Tibial nerve (tissue), 3 donors: ENCODE measurements around the gene RAE1.

ENCODE experiments used
- POLR2A ChIP-seq, 2 donors: fragments of 450-650 bp; IDR thresholded peaks; one replicate each; pipeline ENCODE4 v1.6.1; 2017; ENCODE audit warnings: antibody characterized with exemption in 2 of 2, mild to moderate bottlenecking in 2 of 2, moderate library complexity in 2 of 2
- TF ChIP-seq, protein P1 (sequence below), 5 experiments: fragments of 200-600 bp in 3 of 5; fragments of 450-650 bp in 2 of 5; sonication (generic) in 3 of 5; IDR thresholded peaks; one replicate each; pipeline ENCODE4 v1.5.1; 2016 to 2019; ENCODE audit warnings: antibody characterized with exemption in 5 of 5, mild to moderate bottlenecking in 3 of 5, moderate library complexity in 2 of 5

DNA sequence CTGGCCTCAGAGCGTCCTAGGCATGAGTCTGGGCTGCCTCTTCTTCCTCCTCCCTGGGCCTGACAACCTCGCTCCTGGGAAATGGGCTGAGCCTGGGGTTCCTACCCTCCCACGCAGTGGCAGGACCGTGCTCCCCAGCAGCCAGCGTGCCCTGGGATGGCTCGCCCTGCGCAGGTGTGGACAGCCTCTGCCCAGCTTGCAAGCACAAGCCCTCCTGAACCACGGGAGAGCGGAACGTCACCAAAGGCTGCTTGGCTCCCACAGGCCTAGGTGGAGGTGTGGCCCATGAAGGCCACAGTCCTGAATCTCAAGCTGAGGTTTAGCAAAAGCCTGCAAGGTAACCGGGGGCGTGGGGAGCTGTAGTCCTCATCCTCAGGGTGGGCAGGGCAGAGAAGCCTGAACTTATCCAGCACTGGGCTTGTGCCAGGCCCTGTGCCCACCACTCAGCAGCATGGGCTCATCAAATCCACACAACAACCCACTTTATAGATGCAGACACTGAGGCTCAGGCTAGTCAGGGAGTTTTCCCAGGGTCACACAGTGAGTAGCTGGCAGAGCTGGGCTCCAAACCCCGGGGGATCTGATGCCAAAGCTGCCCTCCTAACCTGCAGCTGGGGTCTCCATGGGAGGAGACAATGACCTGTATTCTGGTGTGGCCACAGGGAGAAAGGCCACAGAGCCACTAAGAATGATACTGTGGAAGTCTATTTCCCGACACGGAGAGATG is 65.4 kb downstream of the RAE1 start:
- no peak for TF ChIP-seq POLR2A (IDR thresholded peaks at IDR 0.05)
- TF ChIP-seq, protein P1, sequence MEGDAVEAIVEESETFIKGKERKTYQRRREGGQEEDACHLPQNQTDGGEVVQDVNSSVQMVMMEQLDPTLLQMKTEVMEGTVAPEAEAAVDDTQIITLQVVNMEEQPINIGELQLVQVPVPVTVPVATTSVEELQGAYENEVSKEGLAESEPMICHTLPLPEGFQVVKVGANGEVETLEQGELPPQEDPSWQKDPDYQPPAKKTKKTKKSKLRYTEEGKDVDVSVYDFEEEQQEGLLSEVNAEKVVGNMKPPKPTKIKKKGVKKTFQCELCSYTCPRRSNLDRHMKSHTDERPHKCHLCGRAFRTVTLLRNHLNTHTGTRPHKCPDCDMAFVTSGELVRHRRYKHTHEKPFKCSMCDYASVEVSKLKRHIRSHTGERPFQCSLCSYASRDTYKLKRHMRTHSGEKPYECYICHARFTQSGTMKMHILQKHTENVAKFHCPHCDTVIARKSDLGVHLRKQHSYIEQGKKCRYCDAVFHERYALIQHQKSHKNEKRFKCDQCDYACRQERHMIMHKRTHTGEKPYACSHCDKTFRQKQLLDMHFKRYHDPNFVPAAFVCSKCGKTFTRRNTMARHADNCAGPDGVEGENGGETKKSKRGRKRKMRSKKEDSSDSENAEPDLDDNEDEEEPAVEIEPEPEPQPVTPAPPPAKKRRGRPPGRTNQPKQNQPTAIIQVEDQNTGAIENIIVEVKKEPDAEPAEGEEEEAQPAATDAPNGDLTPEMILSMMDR (IDR thresholded peaks at IDR 0.05), result no peak
